Breast epithelium (tissue), 4 donors: Measurements from ENCODE around the gene FERD3L. TPM values are rescaled to one million over a fixed set of nuclear protein-coding genes. Genes with fewer than 3 reads are reported as not detected.

Experiments
- DNase-seq, 2 donors: peaks; one replicate each; pipeline ENCODE4 v3.0.0-alpha.2; 2019; ENCODE audit warnings: low spot score in 2 of 2
- H3K27ac ChIP-seq, 2 donors: fragments of 200-600 bp; sonication (generic) in 1 of 2; one replicate each; pipeline ENCODE4 v1.5.1; 2016 to 2019; ENCODE audit warnings: mild to moderate bottlenecking in 1 of 2
- H3K27me3 ChIP-seq, 2 donors: fragments of 200-600 bp; sonication (generic) in 1 of 2; one replicate each; pipeline versions ENCODE4 v1.5.1 to v1.6.0; 2017 to 2019; ENCODE audit warnings: control low read depth in 1 of 2, mild to moderate bottlenecking in 1 of 2
- H3K36me3 ChIP-seq: fragments of 200-600 bp; one replicate; pipeline ENCODE4 v1.5.1; 2019
- H3K4me1 ChIP-seq, 2 donors: fragments of 200-600 bp; sonication (generic); one replicate each; pipeline ENCODE4 v1.5.1; 2016 to 2019; ENCODE audit warnings: control low read depth in 1 of 2
- H3K4me3 ChIP-seq, 3 donors: fragments of 200-600 bp; sonication (generic); 1 replicate in 2 of 3; 2 replicates in 1 of 3; pipeline ENCODE4 v1.5.1; 2016 to 2019; ENCODE audit warnings: mild to moderate bottlenecking in 3 of 3, moderate library complexity in 2 of 3
- H3K9me3 ChIP-seq, 2 donors: fragments of 200-600 bp; sonication (generic) in 1 of 2; one replicate each; pipeline ENCODE4 v1.5.1; 2016 to 2019; ENCODE audit warnings: control low read depth in 1 of 2
- CTCF ChIP-seq, 3 donors: fragments of 450-650 bp; IDR thresholded peaks; one replicate each; pipeline ENCODE4 v1.5.1; 2016 to 2017; ENCODE audit warnings: antibody characterized with exemption in 3 of 3, mild to moderate bottlenecking in 3 of 3, moderate library complexity in 3 of 3
- POLR2A ChIP-seq: fragments of 450-650 bp; IDR thresholded peaks from one replicate; pipeline ENCODE4 v1.6.1; 2016; ENCODE audit warnings: antibody characterized with exemption, mild to moderate bottlenecking, moderate library complexity
- POLR2AphosphoS5 ChIP-seq, 3 donors: sonication (generic); formaldehyde crosslinking; IDR thresholded peaks; one replicate each; pipeline ENCODE4 v1.6.1; 2017; ENCODE audit warnings: antibody characterized with exemption in 3 of 3
- intact Hi-C: fragments of 100-400 bp; cut with DNase I; formaldehyde crosslinking; loops from one replicate; pipeline ENCODE4 v1.15.1; 2023; ENCODE audit warnings: low total_unique reads
- total RNA-seq, 3 donors: library from RNA; depleted of rRNA; stranded (reverse); fragments of >200 nt; gene quantifications; one replicate each; pipeline ENCODE4 v1.1.0, GENCODE V29; 2016

Gene FERD3L
- total RNA-seq, 3 donors from 2014 or later: not detected

- intact Hi-C loops: no loop called here
- no peaks in the 10 kb centered on the region for H3K36me3 ChIP-seq
- TF ChIP-seq POLR2AphosphoS5 (IDR thresholded peaks at IDR 0.05) (no peak), CTCF (IDR thresholded peaks at IDR 0.05) (no peak), POLR2A (no peak)
- no peak overlapping the region for H3K4me3 ChIP-seq
- H3K4me1 ChIP-seq: no peaks in the 10 kb centered on the region
- no peak for DNase-seq
- no peaks in the 10 kb centered on the region for H3K9me3 ChIP-seq
- H3K27ac ChIP-seq: no peak overlapping the region
- H3K27me3 ChIP-seq: peaks cover 0 to 22% of the 10 kb centered on the region in 2 donors
These were observed 5.4 kb downstream of the FERD3L start for GRCh38 chr7:19139706-19140327.

GRCh38 chr7:19133886-19134285, 11.3 kb downstream of the FERD3L start:
- no peaks in the 10 kb centered on the region for H3K27me3 ChIP-seq
- no peaks in the 10 kb centered on the region for H3K4me1 ChIP-seq
- H3K4me3 ChIP-seq: no peak overlapping the region
- H3K36me3 ChIP-seq: no peaks in the 10 kb centered on the region
- H3K9me3 ChIP-seq: no peaks in the 10 kb centered on the region
- TF ChIP-seq POLR2A (no peak), POLR2AphosphoS5 (IDR thresholded peaks at IDR 0.05) (no peak), CTCF (IDR thresholded peaks at IDR 0.05) (no peak)
- no peak for DNase-seq
- intact Hi-C loops: no loop called here
- no peak overlapping the region for H3K27ac ChIP-seq

GRCh38 chr7:19133390-19133789, 11.8 kb downstream of the FERD3L start:
- no peak for DNase-seq
- Histone ChIP-seq H3K27ac (no peak overlapping the region), H3K27me3 (no peaks in the 10 kb centered on the region), H3K4me1 (no peaks in the 10 kb centered on the region), H3K36me3 (no peaks in the 10 kb centered on the region), H3K4me3 (no peak overlapping the region), H3K9me3 (no peaks in the 10 kb centered on the region)
- intact Hi-C loops: no loop called here
- TF ChIP-seq CTCF (IDR thresholded peaks at IDR 0.05) (no peak), POLR2AphosphoS5 (IDR thresholded peaks at IDR 0.05) (no peak), POLR2A (no peak)

- Histone ChIP-seq H3K36me3 (no peaks in the 10 kb centered on the region), H3K27ac (no peak overlapping the region), H3K4me3 (no peak overlapping the region), H3K4me1 (no peaks in the 10 kb centered on the region), H3K9me3 (no peaks in the 10 kb centered on the region), H3K27me3 (no peaks in the 10 kb centered on the region)
- DNase-seq: no peak
- TF ChIP-seq POLR2AphosphoS5 (IDR thresholded peaks at IDR 0.05): no peak
- no peak for TF ChIP-seq POLR2A
- TF ChIP-seq CTCF (IDR thresholded peaks at IDR 0.05): no peak
- intact Hi-C loops: no loop called here
These were observed 16.4 kb downstream of the FERD3L start for GRCh38 chr7:19128856-19129255.

GRCh38 chr7:19121977-19122588, 23.1 kb downstream of the FERD3L start:
- Histone ChIP-seq H3K9me3 (no peaks in the 10 kb centered on the region), H3K36me3 (no peaks in the 10 kb centered on the region), H3K4me1 (no peaks in the 10 kb centered on the region), H3K27ac (no peak overlapping the region), H3K27me3 (peaks cover 0 to 44% of the 10 kb centered on the region in 2 donors), H3K4me3 (no peak overlapping the region)
- no peak for DNase-seq
- TF ChIP-seq CTCF (IDR thresholded peaks at IDR 0.05): peak in 2 of 3 donors; percentile 46 to 52
- no peak for TF ChIP-seq POLR2AphosphoS5 (IDR thresholded peaks at IDR 0.05)
- no peak for TF ChIP-seq POLR2A
- intact Hi-C loops: no loop called here
